GM18505 (cell line): Measurements from ENCODE around the gene MAST1.
"Not testable (repeated sequence)": the region's sequence is repeated elsewhere in the genome, so short reads cannot be mapped to it uniquely, and the experiment has no call there.

Experiments
- ATAC-seq: cut with Tn5 transposase; IDR thresholded peaks from one replicate; pipeline ENCODE4 v1.9.1; 2021; ENCODE audit not compliant: unreplicated experiment
- POLR2A ChIP-seq: IDR thresholded peaks from 4 replicates; pipeline ENCODE4 v1.6.1; 2011; ENCODE audit warnings: borderline replicate concordance; ENCODE audit not compliant: insufficient read depth, insufficient read length; ENCODE audit errors: extremely low read depth

MAST1 gene

GRCh38 chr19:12891553-12892021, 53.3 kb downstream of the MAST1 start:
- no peak for ATAC-seq
- TF ChIP-seq POLR2A, result no peak

DNA sequence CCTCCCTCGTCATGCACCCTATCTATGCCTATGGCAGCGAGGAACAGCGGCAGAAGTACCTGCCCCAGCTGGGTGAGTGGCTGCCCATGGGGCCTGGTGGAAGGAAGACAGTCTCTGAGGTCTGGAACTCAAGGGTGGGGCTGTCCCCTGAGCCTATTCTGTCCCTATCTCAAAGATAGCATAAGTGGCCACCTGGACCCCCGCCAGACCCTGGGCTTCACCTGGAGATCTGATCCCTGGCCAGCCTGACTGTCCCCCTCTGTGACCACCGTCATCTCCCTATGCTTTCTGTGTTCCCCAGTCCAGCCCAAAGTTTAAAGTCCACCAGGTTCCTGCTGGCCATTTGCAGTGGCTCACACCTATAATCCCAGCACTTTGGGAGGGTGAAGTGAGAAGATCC, 55.3 kb downstream of the MAST1 start:
- ATAC-seq, result no peak
- no peak for TF ChIP-seq POLR2A

GRCh38 chr19:12896460-12896859, 58.1 kb downstream of the MAST1 start:
- ATAC-seq, result no peak

GRCh38 chr19:12899891-12900518, 61.7 kb downstream of the MAST1 start:
- TF ChIP-seq POLR2A, result no peak
- peak; percentile 50 for ATAC-seq

More at GRCh38 chr19:12896460-12896859, 58.1 kb downstream of the MAST1 start:
- TF ChIP-seq POLR2A, result no peak

- no peak for TF ChIP-seq POLR2A
- ATAC-seq, result no peak
These were observed 68.9 kb downstream of the MAST1 start for GRCh38 chr19:12907166-12907565.

DNA sequence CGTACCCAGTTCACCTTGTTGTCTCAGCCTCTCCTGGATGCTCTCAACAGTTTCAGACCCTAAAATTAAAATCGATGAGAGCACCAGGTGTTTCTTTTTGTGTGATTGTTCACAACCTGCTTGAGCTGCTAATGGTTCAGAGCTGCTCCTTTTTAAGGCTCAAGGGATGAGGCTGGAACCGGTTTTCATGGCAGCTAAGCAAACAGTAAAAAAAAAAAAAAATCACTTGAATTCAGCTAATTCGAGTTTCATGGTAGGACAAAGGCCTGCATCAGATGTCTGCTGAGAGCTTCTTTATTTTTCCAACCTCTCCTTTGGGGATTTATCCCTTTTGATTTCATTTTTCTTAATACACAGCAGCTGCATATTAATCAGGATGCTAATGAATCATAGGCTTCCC, 74.3 kb downstream of the MAST1 start:
- no peak for ATAC-seq
- no peak for TF ChIP-seq POLR2A

- ATAC-seq, result no peak
- TF ChIP-seq POLR2A, result no peak
These were observed 74.8 kb downstream of the MAST1 start for GRCh38 chr19:12913011-12913561.

GRCh38 chr19:12913851-12914690, 75.8 kb downstream of the MAST1 start:
- peak; percentile 29 for TF ChIP-seq POLR2A
- no peak for ATAC-seq

- not testable (repeated sequence) for ATAC-seq
These were observed 77.5 kb downstream of the MAST1 start for GRCh38 chr19:12915860-12916259.

GRCh38 chr19:12918253-12918652, 79.9 kb downstream of the MAST1 start:
- no peak for TF ChIP-seq POLR2A
- no peak for ATAC-seq

DNA sequence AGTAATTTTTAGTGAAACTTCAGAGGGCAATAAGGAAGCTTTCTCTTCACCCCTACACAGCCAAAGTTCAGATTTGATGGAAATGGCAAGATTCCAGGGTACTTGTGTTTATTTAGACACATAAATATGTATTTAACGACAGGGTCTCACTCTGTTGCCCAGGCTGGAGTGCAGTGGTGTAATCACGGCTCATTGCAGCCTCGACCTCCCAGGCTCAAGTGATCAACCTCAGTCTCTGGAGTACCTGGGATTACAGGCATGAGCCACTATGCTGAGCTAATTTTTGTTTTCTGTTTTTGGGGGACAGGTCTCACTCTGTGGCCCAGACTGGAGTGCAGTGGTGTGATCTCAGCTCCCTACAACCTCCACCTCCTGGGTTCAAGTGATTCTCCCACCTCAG, 82.7 kb downstream of the MAST1 start:
- no peak for TF ChIP-seq POLR2A
- ATAC-seq, result no peak

DNA sequence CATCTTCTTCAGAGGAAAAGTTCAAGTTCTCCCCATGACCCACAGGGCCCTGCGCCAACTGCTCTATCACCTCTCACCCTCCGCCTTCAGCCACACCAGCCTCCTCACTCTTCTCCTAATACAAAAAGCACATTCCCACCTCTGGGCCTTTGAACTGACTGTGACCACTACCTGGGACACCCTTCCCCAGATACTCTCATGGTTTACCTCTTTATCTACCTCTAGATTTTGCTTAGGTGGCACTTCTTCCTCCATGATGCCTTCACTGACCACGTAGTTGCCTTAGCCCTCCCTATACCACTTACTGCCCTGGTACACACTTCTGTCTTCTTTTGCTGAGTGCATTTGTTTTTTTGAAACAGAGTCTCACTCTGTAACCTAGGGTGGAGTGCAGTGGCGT, 84.6 kb downstream of the MAST1 start:
- TF ChIP-seq POLR2A, result no peak
- ATAC-seq, result no peak
